ENCODE results near the gene SETD3.

Gene SETD3
- total RNA-seq: 88.7 to 135 (median 120) reads per million in 4 experiments

GRCh38 chr14:99479906-99480869 is at the start of gene SETD3:
Gene SETD3, minus strand, starts transcription at chr14:99480859. Its CDS starts 15,054 bp downstream, at chr14:99465805.
- peak; percentile 30 for DNase-seq

- no peak for DNase-seq
Observed at GRCh38 chr14:99529899-99530298, 49.2 kb upstream of the SETD3 start.

GRCh38 chr14:99527427-99528076 is 46.9 kb upstream of the SETD3 start:
- no peak for DNase-seq

GRCh38 chr14:99527026-99527425 is 46.4 kb upstream of the SETD3 start:
- DNase-seq: no peak

- no peak for DNase-seq
Observed at GRCh38 chr14:99525699-99526080, 45.0 kb upstream of the SETD3 start.

GRCh38 chr14:99524804-99525698 is 44.4 kb upstream of the SETD3 start:
- no peak for DNase-seq

GRCh38 chr14:99524091-99524661 is 43.5 kb upstream of the SETD3 start:
- DNase-seq: no peak

- no peak for DNase-seq
Observed at GRCh38 chr14:99523704-99524055, 43.0 kb upstream of the SETD3 start.

GRCh38 chr14:99522934-99523703 is 42.5 kb upstream of the SETD3 start:
- DNase-seq: no peak

GRCh38 chr14:99522457-99522891 is 41.8 kb upstream of the SETD3 start:
- DNase-seq: no peak

GRCh38 chr14:99522025-99522401 is 41.4 kb upstream of the SETD3 start:
- DNase-seq: no peak

- no peak for DNase-seq
Observed at GRCh38 chr14:99521176-99522024, 40.7 kb upstream of the SETD3 start.

- no peak for DNase-seq
Observed at GRCh38 chr14:99520571-99521081, 40.0 kb upstream of the SETD3 start.

GRCh38 chr14:99519931-99520421 is 39.3 kb upstream of the SETD3 start:
- no peak for DNase-seq

GRCh38 chr14:99519347-99519881 is 38.8 kb upstream of the SETD3 start:
- DNase-seq: no peak

GRCh38 chr14:99518441-99519346 is 38.0 kb upstream of the SETD3 start:
- peak; percentile 80 for DNase-seq

- no peak for DNase-seq
Observed at GRCh38 chr14:99517643-99518381, 37.2 kb upstream of the SETD3 start.
